HL-60/S4 (cell line): ENCODE data around the gene FAM78B.

Source experiments
- in situ Hi-C: fragments of 300-500 bp; cut with MboI; formaldehyde crosslinking; loops from 2 replicates; pipeline ENCODE4 v1.14.3; 2022; ENCODE audit warnings: low sequenced_read_pairs

Gene FAM78B

GRCh38 chr1:166121010-166121409 is 45.8 kb downstream of the FAM78B start:
- in situ Hi-C loops, result no loop called here

GRCh38 chr1:166120281-166120680 is 46.5 kb downstream of the FAM78B start:
- in situ Hi-C loops, result no loop called here

GRCh38 chr1:166119471-166119965 is 47.3 kb downstream of the FAM78B start:
- in situ Hi-C loops, result no loop called here

- in situ Hi-C loops, result no loop called here
These were observed 49.0 kb downstream of the FAM78B start for GRCh38 chr1:166117776-166118175.

- in situ Hi-C loops, result no loop called here
These were observed 50.8 kb downstream of the FAM78B start for GRCh38 chr1:166116026-166116425.

GRCh38 chr1:166114419-166114818 is 52.4 kb downstream of the FAM78B start:
- in situ Hi-C loops, result no loop called here

GRCh38 chr1:166113630-166114029 is 53.2 kb downstream of the FAM78B start:
- in situ Hi-C loops, result no loop called here

GRCh38 chr1:166113031-166113430 is 53.8 kb downstream of the FAM78B start:
- in situ Hi-C loops, result no loop called here

GRCh38 chr1:166112425-166112824 is 54.4 kb downstream of the FAM78B start:
- in situ Hi-C loops, result no loop called here

GRCh38 chr1:166111430-166111829 is 55.4 kb downstream of the FAM78B start:
- in situ Hi-C loops, result no loop called here

GRCh38 chr1:166090244-166090643 is 76.6 kb downstream of the FAM78B start:
- in situ Hi-C loops, result no loop called here

- in situ Hi-C loops, result no loop called here
These were observed 77.0 kb downstream of the FAM78B start for GRCh38 chr1:166089804-166090203.

GRCh38 chr1:166088572-166088955 is 78.2 kb downstream of the FAM78B start:
- in situ Hi-C loops, result no loop called here

GRCh38 chr1:166087734-166088571 is 78.8 kb downstream of the FAM78B start:
- in situ Hi-C loops, result no loop called here

GRCh38 chr1:166086113-166086883 is 80.5 kb downstream of the FAM78B start:
- in situ Hi-C loops, result no loop called here

- in situ Hi-C loops, result no loop called here
These were observed 82.2 kb downstream of the FAM78B start for GRCh38 chr1:166084613-166085012.

GRCh38 chr1:166083887-166084286 is 82.9 kb downstream of the FAM78B start:
- in situ Hi-C loops, result no loop called here

- in situ Hi-C loops, result no loop called here
These were observed 84.2 kb downstream of the FAM78B start for GRCh38 chr1:166082601-166083000.

GRCh38 chr1:166080967-166081870 is 85.6 kb downstream of the FAM78B start:
- in situ Hi-C loops, result no loop called here

GRCh38 chr1:166080277-166080966 is 86.4 kb downstream of the FAM78B start:
- in situ Hi-C loops, result no loop called here
